NCI-H146 treated with DMSO at 0.1 percent for 48 hours (cell line): ENCODE measurements around the gene RNF145.
A peak's percentile ranks its signal among the peaks of the same experiment; 100 is the strongest.
"Not testable (repeated sequence)": the region's sequence is repeated elsewhere in the genome, so short reads cannot be mapped to it uniquely, and the experiment has no call there.

Experiments
- DNase-seq: peaks from one replicate; lab custom pipeline; 2025; ENCODE audit not compliant: unreplicated experiment; lab: John Stamatoyannopoulos, UW

RNF145 gene

DNA sequence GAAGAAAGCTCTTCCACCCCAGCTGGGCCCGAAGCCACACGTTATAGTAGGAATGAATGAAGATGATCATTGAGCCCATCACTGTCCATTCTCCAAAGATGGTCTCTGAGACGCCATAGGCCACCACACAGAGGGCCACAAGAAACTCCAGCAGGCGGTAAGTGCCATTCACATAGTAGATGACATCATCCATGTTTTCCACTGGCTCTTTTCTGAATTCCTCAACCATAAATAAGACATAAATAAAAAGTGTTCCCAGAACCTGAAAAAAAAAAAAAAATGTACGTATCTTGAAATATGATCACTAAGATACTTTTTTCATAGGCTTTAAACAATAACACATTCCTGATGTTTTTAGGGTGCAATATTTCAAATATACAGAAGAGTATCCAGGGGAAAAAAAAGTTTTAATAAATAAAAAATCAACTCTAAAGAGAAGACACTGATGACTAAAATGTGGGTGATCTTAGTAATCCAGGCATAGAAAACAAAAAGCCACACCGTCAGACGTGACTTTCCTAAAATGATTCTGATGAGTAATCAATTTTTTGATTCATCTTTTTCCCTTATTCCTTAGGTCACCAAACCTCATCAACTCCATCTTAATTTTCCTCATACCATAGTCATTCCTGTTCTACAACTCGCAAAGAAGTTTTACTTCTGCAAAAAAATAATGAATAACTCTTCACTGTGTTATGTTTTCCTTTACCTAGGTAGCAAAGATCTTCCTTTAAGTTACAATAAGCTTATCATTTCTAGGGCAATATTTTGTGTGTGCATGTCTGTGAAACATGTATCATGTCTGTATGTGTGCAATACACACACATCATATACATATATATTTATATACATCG lies 47.8 kb downstream of the RNF145 start:
- DNase-seq: no peak

DNA sequence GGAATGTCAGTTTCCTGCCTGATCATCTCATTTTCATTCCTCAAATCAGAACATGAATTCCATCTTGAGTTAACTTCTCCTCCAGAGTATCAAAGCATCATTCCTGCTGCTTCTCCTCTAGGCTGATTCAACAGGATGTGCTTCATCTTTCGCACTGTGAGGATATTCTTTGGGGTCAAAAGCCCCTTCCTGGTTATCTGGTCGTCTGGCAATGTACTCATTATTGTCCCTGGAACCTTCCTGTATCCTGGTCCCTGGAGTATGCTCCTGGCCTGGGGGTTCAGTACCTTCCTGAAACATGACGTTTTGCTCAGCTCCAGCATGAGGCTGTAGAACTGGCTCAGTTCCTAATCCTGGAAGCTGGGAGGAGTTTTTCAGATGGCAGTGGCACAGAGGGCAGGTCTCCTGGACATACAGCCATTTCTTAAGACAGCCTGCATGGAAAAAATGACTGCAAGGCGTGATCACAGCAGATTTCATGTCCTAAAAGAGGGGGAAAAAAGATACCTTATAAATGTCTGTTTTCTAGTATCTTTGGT lies 50.7 kb downstream of the RNF145 start:
- DNase-seq: not testable (repeated sequence)

DNA sequence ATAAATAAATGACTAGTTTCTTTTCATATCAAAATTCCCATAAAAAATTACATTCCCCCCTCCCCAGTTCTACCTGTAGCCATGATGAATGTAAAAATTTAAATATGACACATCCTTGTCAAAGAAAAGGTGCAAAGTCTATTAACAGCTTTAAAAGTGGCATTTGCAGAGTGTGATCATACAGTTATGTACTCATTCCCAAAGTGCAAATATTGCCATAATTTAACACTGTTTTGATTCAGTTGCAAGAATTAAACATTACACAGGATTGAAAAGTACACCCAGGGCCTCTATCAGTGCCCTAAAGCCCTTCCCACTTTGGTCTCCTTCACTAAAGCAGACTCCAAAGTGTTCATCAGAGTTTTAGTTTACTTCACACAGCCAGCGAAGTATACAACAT lies 51.8 kb downstream of the RNF145 start:
- no peak for DNase-seq

DNA sequence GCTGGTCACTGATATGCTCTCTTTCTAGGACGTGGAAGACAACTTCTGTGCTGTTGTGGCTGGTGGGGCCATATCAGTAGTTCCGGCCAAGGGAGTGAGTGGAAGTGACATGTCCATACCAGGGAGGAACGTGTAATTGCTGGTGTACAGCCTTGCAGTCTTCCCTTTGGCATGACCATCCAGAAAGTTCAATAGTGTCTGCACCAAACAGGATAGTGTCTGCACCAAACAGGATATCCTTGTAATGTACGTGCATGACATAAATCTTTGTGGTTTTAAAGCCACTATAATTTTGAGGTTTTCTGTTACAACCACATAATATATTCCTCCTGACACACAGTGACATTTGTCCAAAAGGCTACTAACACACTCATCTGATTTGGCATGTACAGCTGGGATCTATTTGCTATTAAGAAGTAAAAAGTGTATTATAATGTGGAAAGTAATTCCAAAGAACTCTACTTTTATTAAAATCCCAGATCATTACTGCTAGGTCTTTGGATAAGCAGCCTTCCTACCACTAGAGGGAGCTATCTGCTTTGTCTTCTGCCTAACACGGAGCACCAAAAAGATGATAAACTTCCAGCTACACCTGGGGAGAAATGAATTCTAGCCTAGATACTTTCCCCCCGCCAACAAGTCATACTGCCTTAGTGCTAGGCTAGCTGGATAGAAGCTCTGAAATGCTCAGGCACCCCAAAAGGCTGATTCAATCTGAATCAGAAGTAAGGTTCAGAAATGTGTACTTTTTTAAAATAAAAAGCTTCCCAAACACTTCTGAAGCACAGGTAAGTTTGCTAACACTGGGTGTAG lies 52.7 kb downstream of the RNF145 start:
- DNase-seq: peak; percentile 2

DNA sequence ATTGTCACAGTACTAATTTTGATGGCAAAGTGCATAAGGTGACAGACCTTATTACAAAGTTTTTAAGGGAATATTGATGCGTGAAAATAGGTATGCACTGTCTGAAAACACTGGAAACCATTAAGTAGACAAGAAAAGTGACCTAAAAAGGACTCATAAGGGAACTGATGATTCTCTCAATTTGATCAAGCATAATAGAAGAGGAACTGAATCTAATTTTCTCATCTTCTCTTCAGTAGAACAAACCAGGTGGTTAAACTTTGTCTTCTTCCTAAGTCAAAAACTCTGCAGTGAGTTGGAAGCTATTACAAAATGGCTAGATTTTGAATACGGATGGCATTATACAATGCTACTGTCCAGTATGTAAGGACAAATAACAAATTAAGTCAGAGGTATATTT lies 53.4 kb downstream of the RNF145 start:
- no peak for DNase-seq

DNA sequence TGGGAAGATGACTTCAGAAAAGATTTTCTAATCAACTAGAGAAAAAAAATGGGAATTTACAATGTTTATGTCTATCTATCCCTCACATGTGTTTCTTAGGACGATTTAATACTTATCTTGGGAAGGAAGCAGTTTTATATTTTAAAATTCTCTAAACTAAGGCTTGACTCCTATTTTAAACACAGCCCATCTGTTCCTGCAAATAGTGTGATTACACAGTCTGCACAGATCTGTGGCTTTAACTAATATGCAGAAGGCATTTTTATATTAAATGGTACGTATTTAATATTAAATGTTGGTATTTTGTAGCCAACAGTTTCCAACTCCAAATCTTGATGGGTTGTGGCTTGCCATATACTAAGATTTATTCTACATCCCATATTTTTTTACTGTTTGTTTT lies 56.5 kb downstream of the RNF145 start:
- no peak for DNase-seq

DNA sequence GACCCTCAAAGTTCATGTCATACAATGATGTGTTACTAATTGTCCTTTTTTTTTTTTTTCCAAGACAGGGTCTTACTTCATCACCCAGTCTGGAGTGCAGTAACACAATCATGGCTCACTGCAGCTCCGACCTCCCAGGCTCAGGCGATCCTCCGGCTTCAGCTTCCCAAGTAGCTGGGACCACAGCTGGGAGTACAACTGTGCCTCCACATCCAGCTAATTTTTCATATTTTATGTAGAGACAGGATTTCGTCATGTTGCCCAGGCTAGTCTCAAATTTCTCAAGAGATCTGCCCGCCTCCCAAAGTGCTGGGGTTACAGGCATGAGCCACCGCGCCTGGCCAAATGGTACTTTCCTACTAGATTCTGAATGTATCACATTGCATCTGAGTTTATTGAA lies 60.3 kb downstream of the RNF145 start:
- no peak for DNase-seq

DNA sequence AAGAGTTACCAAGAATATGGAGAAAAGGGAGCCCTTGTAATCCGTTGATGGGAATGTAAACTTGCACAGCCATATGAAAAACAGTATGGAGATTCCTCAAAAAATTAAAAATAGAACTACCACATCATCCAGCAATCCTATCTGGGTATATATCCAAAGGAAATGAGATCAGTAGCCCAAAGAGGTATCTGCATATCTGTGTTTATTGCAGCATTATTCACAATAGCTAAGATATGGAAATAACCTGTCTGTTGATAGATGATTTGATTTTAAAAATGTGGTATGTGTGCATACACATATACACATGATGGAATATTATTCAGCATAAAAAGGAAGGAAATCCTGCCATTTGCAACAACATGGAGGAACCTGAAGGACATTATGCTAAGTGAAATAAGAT lies 61.4 kb downstream of the RNF145 start:
- no peak for DNase-seq

DNA sequence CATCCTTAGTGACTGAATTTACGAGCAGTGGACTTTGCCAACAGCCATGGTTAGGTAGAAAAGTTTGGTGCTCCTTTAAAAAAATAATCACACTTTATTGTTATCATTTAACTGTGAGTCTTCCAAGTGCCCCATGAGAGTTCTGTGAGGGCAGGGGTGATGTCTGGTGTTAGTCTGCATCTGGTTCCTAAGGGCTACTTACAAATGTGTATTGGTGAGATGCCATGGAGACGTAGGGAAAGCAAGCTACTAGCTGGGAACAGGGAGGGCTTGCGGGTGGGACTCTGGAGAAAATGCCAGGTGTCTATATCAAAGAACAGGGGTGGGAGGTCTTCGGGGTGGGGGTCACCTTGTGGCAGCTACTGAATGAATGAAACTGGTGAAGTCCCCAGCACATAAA lies 62.5 kb downstream of the RNF145 start:
- DNase-seq: no peak

DNA sequence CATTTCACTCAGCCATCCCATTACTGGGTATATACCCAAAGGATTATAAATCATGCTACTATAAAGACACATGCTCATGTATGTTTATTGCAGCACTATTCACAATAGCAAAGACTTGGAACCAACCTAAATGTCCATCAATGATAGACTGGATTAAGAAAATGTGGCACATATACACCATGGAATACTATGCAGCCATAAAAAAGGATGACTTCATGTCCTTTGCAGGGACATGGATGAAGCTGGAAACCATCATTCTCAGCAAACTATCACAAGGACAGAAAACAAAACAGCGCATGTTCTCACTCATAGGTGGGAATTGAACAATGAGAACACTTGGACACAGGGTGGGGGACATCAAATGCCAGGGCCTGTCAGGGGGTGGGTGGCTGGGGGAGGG lies 64.2 kb downstream of the RNF145 start:
- DNase-seq: not testable (repeated sequence)

DNA sequence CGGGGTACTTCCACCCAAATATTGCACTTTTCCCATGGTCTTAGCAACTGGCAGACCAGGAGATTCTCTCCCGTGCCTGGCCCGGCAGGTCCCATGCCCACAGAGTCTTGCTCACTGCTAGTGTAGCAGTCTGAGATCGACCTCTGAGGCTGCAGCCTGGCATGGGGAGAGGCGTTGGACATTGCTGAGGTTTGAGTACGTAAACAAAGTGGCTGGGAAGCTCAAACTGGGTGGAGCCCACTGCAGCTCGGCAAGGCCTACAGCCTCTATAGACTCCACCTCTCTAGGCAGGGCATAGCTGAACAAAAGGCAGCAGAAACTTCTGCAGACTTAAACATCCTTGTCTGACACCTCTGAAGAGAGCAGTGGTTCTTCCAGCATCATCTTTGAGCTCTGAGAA lies 69.6 kb downstream of the RNF145 start:
- no peak for DNase-seq

DNA sequence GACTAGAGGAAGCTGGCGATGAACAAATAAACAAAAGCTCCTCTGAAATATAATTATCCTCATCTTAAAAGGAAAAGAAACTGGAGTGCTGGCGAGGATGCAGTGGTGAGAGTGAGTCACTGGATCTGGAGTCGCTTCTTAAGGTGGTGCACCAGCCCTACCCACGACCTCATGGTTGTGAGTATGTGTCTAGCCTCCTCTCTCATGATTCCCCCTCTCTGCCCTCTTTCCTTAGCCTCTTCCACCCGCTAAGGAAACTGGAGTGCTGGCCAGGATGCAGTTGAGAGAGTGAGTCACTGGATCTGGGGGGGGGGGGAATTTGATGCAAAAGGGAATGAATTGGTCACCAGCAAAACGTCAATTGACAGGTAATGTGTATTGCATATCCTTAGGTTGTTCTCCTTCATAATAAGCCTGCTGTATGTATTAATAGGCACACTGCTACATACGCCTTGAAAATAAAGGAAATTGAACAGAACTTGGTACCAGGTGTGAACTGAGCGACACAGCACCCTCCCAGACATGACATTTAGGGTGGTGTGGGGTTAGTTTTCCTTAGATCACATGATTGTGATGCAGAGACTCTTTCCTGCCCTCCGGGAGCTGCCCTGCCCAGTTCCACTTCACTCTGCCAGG lies 73.3 kb downstream of the RNF145 start:
- no peak for DNase-seq

DNA sequence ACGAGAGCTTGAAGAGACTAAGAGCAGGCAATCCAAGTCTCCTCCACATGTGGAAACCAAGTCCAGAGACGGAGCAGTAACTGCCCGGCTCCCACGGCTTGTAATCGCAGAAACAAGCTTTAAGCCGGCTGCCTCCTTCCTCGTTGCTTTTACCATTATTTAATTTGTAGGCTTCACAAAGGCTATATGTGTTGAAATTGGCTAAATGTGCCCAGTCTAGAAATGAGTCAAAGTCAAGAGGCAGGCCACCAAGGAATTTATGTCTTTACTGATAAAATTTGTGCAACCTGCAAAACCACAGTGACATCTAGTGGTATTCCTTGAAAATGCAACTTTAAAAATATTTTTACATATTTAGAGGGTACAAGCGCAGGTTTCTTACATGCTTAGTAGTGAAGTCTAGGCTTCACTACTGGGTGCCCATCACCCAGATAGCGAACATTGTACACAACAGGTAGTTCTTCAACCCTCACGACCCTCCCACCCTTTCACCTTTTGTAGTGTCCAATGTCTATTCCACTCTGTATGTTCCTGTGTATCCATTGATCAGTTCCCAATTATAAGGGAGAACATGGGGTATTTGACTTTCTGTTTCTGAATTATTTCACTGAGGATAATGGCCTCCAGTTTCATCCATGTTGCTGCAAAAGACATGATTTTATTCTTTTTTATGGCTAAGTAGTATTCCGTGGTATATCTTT lies 76.2 kb downstream of the RNF145 start:
- no peak for DNase-seq

DNA sequence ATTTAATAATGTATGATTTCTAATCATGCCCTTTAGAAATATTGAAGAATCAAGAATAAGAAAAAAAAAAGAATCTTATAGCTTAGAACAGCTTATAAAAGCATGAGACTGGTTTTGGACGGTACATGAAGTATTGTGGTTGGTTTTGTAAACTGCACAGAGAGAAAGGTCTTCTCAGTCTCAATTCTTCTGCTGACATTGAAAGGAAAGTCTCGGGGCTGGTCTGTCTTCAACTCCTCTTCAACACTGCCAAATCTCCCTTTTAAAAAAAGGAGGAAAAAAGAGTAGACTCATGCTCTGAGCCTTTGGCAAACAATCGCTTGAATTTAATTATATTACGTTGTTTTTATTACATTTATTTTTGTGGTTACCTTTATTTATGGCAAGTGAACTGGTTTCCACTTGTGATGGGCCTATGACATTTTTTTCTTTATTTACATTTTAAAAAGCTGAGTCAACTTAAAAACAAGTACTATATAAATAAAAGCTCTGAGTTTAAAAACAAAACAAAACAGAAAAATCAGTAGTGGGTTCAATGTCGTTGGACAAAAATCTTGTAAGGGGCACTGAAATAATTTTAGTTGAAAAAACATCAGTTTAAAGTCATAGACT lies 76.8 kb downstream of the RNF145 start:
- DNase-seq: no peak

DNA sequence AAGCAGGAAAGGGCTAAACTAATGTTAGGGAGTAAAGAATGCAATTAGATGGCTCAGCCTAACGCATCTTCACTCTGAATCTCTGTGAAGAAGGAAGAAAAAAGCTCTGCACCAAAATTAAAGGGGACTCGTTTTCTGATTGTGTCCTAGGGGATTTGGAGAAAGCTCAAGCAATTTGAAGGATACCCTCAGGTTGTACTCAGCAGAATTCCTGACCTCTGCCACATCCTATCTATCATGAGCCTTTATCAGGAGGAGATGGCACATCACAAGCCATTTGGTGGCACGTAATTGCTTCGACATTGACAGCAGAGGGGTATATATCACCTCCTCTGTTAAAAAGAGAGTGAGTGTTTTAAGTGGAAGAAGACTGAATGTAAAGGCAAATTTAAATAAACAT lies 77.4 kb downstream of the RNF145 start:
- no peak for DNase-seq

DNA sequence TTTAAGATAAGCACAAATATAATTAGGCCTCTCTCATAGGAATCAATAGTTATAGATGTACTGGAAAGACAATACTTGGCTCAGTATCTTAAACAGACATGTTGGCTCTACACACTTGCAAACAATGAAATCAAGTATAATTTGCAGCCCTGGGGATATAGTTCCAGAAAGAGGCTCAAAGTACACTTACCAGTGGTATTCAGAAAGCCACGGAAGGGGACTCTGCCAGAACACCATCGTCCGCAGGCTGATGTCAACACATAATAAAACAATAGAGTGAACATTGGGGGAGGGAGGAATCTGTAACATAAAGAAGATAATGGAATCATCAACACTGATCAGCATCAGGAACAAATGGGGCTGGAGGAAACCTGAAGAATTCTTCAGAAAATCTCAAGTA lies 78.5 kb downstream of the RNF145 start:
- DNase-seq: no peak

DNA sequence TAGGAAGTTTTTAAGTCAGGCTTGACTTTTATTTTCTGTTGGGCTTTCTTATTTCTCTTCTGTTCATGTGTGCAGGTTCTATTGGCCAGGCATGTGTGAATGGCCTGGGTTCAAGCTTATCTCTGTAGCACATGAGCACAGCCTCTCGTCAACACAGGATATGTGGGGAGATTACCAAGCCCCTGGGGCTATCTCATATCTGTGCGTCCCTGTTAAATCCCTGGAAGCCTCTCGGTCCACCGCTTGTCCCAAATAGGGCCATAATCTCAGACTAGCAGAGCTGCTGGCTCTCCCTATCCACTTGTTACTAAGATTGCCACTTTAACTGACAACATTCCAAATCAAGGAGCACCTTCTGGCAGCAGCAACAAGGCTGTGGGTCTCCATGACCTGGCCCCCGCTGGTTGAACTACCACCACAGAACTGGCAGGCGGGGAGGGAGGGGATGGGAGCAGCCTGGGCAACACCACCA lies 81.2 kb downstream of the RNF145 start:
- DNase-seq: no peak

DNA sequence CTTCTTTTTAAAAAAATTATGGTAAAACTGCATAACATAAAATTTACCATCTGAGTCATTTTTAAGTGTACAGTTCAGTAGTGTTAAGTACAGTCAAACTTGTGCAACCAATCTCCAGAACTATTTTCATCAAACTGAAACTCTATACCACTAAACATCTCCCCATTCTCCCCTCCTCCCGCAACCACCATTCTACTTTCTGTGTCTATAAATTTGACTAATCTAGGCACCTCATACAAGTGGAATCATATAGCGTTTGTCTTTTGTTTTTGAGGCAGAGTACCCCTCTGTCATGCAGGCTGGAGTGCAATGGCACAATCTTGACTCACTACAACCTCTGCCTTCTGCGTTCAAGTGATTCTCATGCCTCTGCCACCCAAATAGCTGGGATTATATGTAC lies 85.7 kb downstream of the RNF145 start:
- DNase-seq: no peak

DNA sequence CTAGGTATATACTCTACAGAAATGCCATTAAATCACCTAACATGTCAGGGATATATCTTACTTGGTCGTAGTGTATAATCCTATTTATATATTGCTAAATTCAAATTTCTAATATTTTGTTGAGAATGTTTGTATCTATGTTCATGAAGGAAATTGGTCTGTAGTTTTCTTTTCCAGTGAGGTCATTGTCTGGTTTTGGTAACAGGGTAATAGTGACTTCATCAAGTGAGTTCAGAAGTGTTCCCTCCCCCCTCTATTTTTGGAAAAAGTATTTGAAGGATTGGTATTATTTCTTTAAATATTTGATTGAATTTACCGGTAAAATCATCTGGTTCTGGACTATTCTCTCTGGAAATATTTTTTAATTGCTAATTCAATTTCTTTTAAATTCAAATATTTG lies 86.2 kb downstream of the RNF145 start:
- DNase-seq: no peak

DNA sequence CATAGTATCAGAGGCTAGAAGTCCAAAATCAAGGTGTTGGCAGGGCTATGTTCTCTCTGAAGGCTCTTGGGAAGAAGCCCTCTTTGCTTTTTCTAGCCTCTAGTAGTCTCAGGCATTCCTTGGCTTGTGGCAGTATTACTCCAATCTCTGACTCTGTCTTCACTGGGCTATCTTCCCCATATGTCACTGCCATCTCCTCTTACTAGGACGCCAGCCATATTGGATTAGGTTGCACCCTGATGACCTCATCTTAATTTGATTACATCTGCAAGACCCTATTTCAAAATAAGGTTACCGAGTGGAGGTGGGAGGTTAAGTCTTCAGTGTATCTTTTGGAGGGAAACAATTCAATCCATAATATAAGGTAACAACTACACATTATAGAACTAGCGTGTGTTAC lies 88.3 kb downstream of the RNF145 start:
- no peak for DNase-seq
